Kidney epithelial cell (primary cell): ENCODE data around the gene G2E3. TPM values are rescaled to one million over a fixed set of nuclear protein-coding genes. Genes with fewer than 3 reads are reported as not detected.
"Not testable (repeated sequence)": the region's sequence is repeated elsewhere in the genome, so short reads cannot be mapped to it uniquely, and the experiment has no call there.

Experiments used
- DNase-seq: peaks from one replicate; pipeline ENCODE4 v3.0.0-alpha.2; 2010; ENCODE audit warnings: low read depth
- H3K27me3 ChIP-seq: 2 replicates; pipeline ENCODE4 v1.6.0; 2011; ENCODE audit warnings: low read length; ENCODE audit not compliant: control insufficient read depth, insufficient read depth
- H3K36me3 ChIP-seq: 2 replicates; pipeline ENCODE4 v1.5.1; 2011; ENCODE audit warnings: low read length; ENCODE audit not compliant: control insufficient read depth, insufficient read depth
- H3K4me3 ChIP-seq: 2 replicates; pipeline ENCODE4 v1.5.1; 2011; ENCODE audit warnings: low read depth, mild to moderate bottlenecking, control low read depth, low read length
- CTCF ChIP-seq: IDR thresholded peaks from 2 replicates; pipeline ENCODE4 v1.5.1; 2011; ENCODE audit warnings: mild to moderate bottlenecking, moderate library complexity, low read length, control low read depth, inconsistent platforms; ENCODE audit not compliant: insufficient read depth, poor library complexity, severe bottlenecking
- total RNA-seq: library from RNA; depleted of rRNA; stranded (reverse); fragments of >200 nt; gene quantifications from 2 replicates; pipeline ENCODE4 v1.2.3, GENCODE V29; 2015

The G2E3 gene
- total RNA-seq, 1 donor from 2014 or later = 8.7 TPM

GRCh38 chr14:30600922-30601918 is 42.3 kb downstream of the G2E3 start:
- Histone ChIP-seq H3K4me3 (no peak overlapping the region), H3K36me3 (no peaks in the 10 kb centered on the region), H3K27me3 (no peaks in the 10 kb centered on the region)
- TF ChIP-seq CTCF = no peak
- no peak for DNase-seq

- H3K36me3 ChIP-seq = no peaks in the 10 kb centered on the region
- no peak for DNase-seq
- TF ChIP-seq CTCF = no peak
- H3K27me3 ChIP-seq = no peaks in the 10 kb centered on the region
- H3K4me3 ChIP-seq = no peak overlapping the region
Measured at GRCh38 chr14:30603402-30603801, 44.4 kb downstream of the G2E3 start.

GRCh38 chr14:30604696-30605095 is 45.7 kb downstream of the G2E3 start:
- not testable (repeated sequence) for H3K27me3 ChIP-seq, H3K36me3 ChIP-seq, DNase-seq, H3K4me3 ChIP-seq

- TF ChIP-seq CTCF = no peak
- H3K27me3 ChIP-seq = no peaks in the 10 kb centered on the region
- H3K4me3 ChIP-seq = no peak overlapping the region
- H3K36me3 ChIP-seq = no peaks in the 10 kb centered on the region
- DNase-seq = no peak
Measured at GRCh38 chr14:30607156-30607780, 48.3 kb downstream of the G2E3 start.

GRCh38 chr14:30608533-30609006 is 49.6 kb downstream of the G2E3 start:
- TF ChIP-seq CTCF = peak; percentile 27
- no peaks in the 10 kb centered on the region for H3K27me3 ChIP-seq
- no peaks in the 10 kb centered on the region for H3K36me3 ChIP-seq
- peak; percentile 55 for DNase-seq
- no peak overlapping the region for H3K4me3 ChIP-seq

GRCh38 chr14:30610787-30611343 is 51.9 kb downstream of the G2E3 start:
- no peak for DNase-seq
- H3K4me3 ChIP-seq = no peak overlapping the region
- H3K27me3 ChIP-seq = no peaks in the 10 kb centered on the region
- peak; percentile 47 for TF ChIP-seq CTCF
- H3K36me3 ChIP-seq = peaks cover 1% of the 10 kb centered on the region
